GM18907 (cell line): ENCODE data around the gene RENBP.

Source experiments
- ATAC-seq: cut with Tn5 transposase; IDR thresholded peaks from one replicate; pipeline ENCODE4 v1.9.1; 2021; ENCODE audit warnings: mild to moderate bottlenecking, moderate library complexity; ENCODE audit not compliant: unreplicated experiment

The RENBP gene

GRCh38 chrX:153901753-153902140, 42.7 kb downstream of the RENBP start:
- no peak for ATAC-seq

- ATAC-seq: peak; percentile 79
Observed at GRCh38 chrX:153900831-153901752, 43.4 kb downstream of the RENBP start.

GRCh38 chrX:153897899-153898298, 46.5 kb downstream of the RENBP start:
- no peak for ATAC-seq

GRCh38 chrX:153889123-153889522, 55.3 kb downstream of the RENBP start:
- ATAC-seq: no peak

- peak; percentile 55 for ATAC-seq
Observed at GRCh38 chrX:153888344-153888743, 56.1 kb downstream of the RENBP start.

GRCh38 chrX:153887385-153887784, 57.1 kb downstream of the RENBP start:
- ATAC-seq: no peak

GRCh38 chrX:153886915-153887314, 57.5 kb downstream of the RENBP start:
- no peak for ATAC-seq

- no peak for ATAC-seq
Observed at GRCh38 chrX:153885968-153886903, 58.2 kb downstream of the RENBP start, which contains the start of gene L1CAM. L1CAM (minus strand) TSS chrX:153886173; CDS start chrX:153875836, 10,337 bp downstream.
